Measurements from ENCODE around the gene DHX16. TPM values are rescaled to one million over a fixed set of nuclear protein-coding genes. Genes with fewer than 3 reads are reported as not detected.

Gene DHX16
- total RNA-seq, 1 donor from 2014 or later, result 38.5 TPM

DNA sequence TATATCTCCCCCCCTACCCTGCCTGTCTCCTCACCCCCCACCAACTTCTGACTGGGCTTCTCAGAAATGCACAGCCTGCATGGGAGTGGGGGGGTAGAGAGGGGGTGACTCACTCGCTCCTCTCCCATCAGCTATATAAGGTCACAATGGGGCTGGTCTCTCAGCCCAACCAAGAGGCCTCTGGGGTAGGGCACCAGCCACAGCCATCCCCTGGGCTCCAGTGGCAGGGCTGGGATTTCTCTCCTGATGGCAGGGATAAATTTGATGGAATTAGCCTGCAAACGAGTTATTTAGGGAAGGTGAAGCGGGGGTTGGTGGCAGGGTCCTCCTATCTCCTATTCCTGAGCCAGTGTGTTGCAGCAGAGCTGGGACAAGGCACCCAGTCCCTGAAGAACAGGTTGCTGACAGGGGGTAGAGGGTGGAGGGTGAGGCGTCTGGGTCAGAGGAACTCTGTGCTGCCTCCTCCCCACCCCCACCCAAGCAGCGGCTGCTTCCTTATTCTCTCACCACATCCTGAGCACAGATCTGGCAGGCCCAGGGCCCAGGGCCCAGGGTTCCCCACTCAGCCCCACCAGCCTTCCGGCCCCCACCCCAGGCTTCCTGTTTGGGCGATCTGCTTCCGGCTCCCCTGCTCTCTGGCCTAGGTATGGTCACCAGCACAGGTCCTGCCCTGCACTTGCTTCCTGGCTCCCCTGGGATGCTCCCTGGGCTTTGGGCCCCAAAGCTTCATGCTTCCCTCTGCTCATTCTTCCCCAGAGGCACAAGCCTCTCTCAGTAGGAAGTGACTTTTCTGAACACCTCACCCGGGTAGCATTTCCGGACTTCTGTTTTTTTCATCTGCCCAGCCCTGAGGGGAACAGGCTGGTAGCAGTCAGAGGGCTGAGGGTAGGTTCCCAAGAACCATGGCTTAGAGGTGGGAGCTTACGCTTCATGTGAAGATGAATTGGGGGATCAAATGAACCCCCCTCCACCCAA lies 9.6 kb upstream of the DHX16 start:
- peaks cover 55% of the 10 kb centered on the region for H3K4me1 Mint-ChIP-seq (ENCODE audit: unreplicated experiment)
- TF ChIP-seq, protein P1, sequence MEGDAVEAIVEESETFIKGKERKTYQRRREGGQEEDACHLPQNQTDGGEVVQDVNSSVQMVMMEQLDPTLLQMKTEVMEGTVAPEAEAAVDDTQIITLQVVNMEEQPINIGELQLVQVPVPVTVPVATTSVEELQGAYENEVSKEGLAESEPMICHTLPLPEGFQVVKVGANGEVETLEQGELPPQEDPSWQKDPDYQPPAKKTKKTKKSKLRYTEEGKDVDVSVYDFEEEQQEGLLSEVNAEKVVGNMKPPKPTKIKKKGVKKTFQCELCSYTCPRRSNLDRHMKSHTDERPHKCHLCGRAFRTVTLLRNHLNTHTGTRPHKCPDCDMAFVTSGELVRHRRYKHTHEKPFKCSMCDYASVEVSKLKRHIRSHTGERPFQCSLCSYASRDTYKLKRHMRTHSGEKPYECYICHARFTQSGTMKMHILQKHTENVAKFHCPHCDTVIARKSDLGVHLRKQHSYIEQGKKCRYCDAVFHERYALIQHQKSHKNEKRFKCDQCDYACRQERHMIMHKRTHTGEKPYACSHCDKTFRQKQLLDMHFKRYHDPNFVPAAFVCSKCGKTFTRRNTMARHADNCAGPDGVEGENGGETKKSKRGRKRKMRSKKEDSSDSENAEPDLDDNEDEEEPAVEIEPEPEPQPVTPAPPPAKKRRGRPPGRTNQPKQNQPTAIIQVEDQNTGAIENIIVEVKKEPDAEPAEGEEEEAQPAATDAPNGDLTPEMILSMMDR (IDR thresholded peaks at IDR 0.05; ENCODE audit: unreplicated experiment), result no peak
- H3K27ac Mint-ChIP-seq (ENCODE audit: unreplicated experiment), result peak overlapping the region; percentile 99
- DNase-seq (ENCODE audit: low spot score), result peak; percentile 90
- H3K9me3 Mint-ChIP-seq (ENCODE audit: unreplicated experiment), result no peaks in the 10 kb centered on the region
- H3K27me3 Mint-ChIP-seq (ENCODE audit: unreplicated experiment), result peaks cover 27% of the 10 kb centered on the region
- H3K36me3 Mint-ChIP-seq (ENCODE audit: low read depth, unreplicated experiment), result peaks cover 40% of the 10 kb centered on the region
- H3K4me3 Mint-ChIP-seq (ENCODE audit: unreplicated experiment), result peak overlapping the region; percentile 100

DNA sequence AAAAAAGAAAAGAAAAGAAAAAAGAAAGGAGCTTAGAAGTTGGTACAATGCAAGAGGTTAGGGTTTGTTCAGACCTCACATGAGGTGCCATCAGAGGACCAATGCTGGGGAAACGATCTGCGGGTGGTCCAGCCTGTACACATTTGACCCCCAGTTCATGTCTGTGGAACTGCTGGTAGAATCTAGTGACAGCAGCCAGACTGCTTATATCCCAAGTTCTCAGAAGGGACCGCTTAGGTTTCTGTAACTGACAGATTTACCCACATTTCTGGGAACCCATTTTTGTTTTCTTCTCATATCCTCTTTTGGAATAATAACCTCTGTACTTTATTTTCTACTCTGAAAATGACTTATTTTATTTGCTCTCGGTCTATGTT lies 8.9 kb upstream of the DHX16 start:
- DNase-seq (ENCODE audit: low spot score), result no peak
- Mint-ChIP-seq H3K4me1 (ENCODE audit: unreplicated experiment) (peaks cover 55% of the 10 kb centered on the region), H3K27ac (ENCODE audit: unreplicated experiment) (peak overlapping the region; percentile 93), H3K36me3 (ENCODE audit: low read depth, unreplicated experiment) (peaks cover 40% of the 10 kb centered on the region), H3K4me3 (ENCODE audit: unreplicated experiment) (peak overlapping the region; percentile 100), H3K9me3 (ENCODE audit: unreplicated experiment) (no peaks in the 10 kb centered on the region), H3K27me3 (ENCODE audit: unreplicated experiment) (peaks cover 27% of the 10 kb centered on the region)
- TF ChIP-seq, protein P1 (IDR thresholded peaks at IDR 0.05; ENCODE audit: unreplicated experiment), result no peak

DNA sequence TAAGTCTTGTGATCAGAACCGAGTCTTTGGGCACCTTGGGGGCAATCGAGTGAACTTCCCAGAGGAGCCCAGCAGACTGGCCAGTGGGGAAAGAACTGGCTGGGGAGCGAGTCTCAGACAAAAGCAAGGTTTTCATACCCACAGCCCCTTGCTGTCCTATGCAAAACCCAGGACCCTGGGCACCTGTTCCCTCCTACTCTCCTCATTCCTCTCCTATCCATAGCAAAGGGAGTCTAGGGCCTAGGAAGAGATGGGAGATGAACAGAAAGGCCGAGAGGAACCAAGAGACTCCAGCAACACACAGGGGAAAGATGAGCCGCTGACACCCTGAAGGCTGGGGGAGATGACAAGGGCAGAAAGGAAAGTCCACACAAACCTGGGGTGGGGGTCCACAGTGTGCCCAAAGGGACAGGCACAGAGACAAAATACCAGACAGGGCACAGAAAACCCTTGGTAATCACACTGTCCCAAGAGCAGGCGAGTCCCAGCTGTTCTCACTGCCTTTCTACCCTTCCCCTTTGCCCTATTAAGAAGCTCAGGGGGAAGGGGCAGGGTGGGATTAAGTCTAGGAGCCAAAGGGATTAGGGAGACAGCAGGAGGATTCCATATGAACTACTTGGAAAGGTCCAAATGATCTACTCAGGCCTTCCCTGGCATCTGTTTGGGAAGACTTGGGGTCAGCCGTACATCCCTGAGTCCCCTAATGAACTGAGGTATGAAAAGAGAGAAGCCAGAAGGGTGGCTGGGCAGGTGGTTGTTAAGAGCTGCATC lies 7.1 kb upstream of the DHX16 start:
- Mint-ChIP-seq H3K36me3 (ENCODE audit: low read depth, unreplicated experiment) (peaks cover 35% of the 10 kb centered on the region), H3K4me3 (ENCODE audit: unreplicated experiment) (peak overlapping the region; percentile 86), H3K27ac (ENCODE audit: unreplicated experiment) (no peak overlapping the region), H3K4me1 (ENCODE audit: unreplicated experiment) (peaks cover 50% of the 10 kb centered on the region), H3K27me3 (ENCODE audit: unreplicated experiment) (peaks cover 16% of the 10 kb centered on the region), H3K9me3 (ENCODE audit: unreplicated experiment) (no peaks in the 10 kb centered on the region)
- TF ChIP-seq, protein P1 (IDR thresholded peaks at IDR 0.05; ENCODE audit: unreplicated experiment), result no peak
- no peak for DNase-seq (ENCODE audit: low spot score)

DNA sequence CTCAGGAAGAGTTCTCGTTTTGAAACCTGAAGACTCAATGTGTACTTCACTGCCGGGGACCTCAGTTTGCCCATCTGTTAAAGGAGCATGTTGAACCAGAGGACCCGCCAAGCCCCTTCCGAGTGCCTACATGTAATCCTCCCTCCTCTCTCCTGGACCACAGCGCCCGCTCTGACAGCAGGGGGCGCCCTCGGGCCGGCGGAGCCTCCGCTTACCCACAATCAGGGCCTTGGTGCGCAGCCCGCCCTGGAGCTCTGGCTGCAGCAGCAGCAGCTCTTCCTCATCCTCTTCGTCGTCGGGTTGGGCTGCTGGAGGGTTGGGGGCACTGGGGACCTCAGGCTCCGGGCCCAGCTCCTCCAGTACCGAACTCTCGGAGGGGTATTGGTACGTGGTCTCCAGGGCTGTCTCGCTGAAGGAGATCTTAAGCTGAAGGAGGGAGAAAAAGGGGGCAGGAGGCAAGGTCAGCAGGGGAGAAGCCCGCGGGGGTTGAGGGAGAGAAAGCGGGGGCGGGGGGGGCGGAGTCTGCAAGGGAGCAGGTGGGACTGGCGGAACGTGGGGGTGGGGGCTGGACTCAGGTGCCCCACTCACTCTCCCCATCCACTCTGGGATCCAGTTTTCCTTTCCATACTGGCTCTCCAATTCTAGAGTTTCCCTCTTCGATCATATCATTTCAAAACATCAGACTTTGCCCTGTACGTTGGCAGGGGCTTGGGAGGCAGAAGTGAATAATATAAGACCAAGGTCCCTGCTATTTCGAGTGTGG lies 6.3 kb upstream of the DHX16 start:
- Mint-ChIP-seq H3K4me3 (ENCODE audit: unreplicated experiment) (peak overlapping the region; percentile 86), H3K9me3 (ENCODE audit: unreplicated experiment) (no peaks in the 10 kb centered on the region), H3K27me3 (ENCODE audit: unreplicated experiment) (peaks cover 13% of the 10 kb centered on the region), H3K36me3 (ENCODE audit: low read depth, unreplicated experiment) (peaks cover 32% of the 10 kb centered on the region), H3K27ac (ENCODE audit: unreplicated experiment) (no peak overlapping the region), H3K4me1 (ENCODE audit: unreplicated experiment) (peaks cover 47% of the 10 kb centered on the region)
- TF ChIP-seq, protein P1 (IDR thresholded peaks at IDR 0.05; ENCODE audit: unreplicated experiment), result peak; percentile 80
- peak; percentile 97 for DNase-seq (ENCODE audit: low spot score)

All from endothelial cell (in vitro differentiated cells).